Measurements from ENCODE around the gene ETS1.

The ETS1 gene

DNA sequence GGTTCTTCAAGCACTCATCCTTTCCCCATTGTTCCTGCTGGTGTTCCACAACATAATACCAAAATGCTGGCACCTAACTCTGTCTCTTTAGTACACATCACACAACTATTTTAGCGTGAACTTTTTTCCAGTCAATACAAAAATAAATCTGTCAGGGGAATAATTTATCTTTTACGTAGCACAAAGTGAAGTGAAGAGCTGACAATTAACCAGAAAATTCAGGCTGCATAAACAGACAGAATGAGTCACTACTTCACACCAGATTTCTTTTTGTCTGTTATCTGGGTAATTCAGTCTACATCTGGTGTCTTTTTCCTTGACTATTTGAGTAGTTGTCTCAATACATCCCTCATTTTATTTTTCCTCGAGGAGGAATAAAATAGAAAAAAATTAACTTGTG, 7.9 kb upstream of the ETS1 start (continued):
- TF ChIP-seq, protein P1, sequence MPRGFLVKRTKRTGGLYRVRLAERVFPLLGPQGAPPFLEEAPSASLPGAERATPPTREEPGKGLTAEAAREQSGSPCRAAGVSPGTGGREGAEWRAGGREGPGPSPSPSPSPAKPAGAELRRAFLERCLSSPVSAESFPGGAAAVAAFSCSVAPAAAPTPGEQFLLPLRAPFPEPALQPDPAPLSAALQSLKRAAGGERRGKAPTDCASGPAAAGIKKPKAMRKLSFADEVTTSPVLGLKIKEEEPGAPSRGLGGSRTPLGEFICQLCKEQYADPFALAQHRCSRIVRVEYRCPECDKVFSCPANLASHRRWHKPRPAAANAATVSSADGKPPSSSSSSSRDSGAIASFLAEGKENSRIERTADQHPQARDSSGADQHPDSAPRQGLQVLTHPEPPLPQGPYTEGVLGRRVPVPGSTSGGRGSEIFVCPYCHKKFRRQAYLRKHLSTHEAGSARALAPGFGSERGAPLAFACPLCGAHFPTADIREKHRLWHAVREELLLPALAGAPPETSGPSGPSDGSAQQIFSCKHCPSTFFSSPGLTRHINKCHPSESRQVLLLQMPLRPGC (tag by site-specific recombination; IDR thresholded peaks at IDR 0.05): 0 out of 2 replicates have a peak, but pooled peaks have one; percentile 26
- TF ChIP-seq, protein P2, sequence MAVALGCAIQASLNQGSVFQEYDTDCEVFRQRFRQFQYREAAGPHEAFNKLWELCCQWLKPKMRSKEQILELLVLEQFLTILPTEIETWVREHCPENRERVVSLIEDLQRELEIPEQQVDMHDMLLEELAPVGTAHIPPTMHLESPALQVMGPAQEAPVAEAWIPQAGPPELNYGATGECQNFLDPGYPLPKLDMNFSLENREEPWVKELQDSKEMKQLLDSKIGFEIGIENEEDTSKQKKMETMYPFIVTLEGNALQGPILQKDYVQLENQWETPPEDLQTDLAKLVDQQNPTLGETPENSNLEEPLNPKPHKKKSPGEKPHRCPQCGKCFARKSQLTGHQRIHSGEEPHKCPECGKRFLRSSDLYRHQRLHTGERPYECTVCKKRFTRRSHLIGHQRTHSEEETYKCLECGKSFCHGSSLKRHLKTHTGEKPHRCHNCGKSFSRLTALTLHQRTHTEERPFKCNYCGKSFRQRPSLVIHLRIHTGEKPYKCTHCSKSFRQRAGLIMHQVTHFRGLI (tag by site-specific recombination; IDR thresholded peaks at IDR 0.05): no peak
- peak; percentile 56; the same call in 1 of the 2 replicates for TF ChIP-seq ZEB2 (tag by site-specific recombination; IDR thresholded peaks at IDR 0.05)
- 0 out of 2 replicates have a peak, but pooled peaks have one; percentile 31 for TF ChIP-seq ZNF660 (tag by site-specific recombination; IDR thresholded peaks at IDR 0.05)
- TF ChIP-seq GFI1B (tag by site-specific recombination; IDR thresholded peaks at IDR 0.05): peak; percentile 69; the same call in 1 of the 2 replicates
- TF ChIP-seq GLI4 (tag by site-specific recombination; IDR thresholded peaks at IDR 0.05): no peak
- TF ChIP-seq, protein P3, sequence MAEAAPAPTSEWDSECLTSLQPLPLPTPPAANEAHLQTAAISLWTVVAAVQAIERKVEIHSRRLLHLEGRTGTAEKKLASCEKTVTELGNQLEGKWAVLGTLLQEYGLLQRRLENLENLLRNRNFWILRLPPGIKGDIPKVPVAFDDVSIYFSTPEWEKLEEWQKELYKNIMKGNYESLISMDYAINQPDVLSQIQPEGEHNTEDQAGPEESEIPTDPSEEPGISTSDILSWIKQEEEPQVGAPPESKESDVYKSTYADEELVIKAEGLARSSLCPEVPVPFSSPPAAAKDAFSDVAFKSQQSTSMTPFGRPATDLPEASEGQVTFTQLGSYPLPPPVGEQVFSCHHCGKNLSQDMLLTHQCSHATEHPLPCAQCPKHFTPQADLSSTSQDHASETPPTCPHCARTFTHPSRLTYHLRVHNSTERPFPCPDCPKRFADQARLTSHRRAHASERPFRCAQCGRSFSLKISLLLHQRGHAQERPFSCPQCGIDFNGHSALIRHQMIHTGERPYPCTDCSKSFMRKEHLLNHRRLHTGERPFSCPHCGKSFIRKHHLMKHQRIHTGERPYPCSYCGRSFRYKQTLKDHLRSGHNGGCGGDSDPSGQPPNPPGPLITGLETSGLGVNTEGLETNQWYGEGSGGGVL (tag by site-specific recombination; IDR thresholded peaks at IDR 0.05): no peak
- TF ChIP-seq, protein P4, sequence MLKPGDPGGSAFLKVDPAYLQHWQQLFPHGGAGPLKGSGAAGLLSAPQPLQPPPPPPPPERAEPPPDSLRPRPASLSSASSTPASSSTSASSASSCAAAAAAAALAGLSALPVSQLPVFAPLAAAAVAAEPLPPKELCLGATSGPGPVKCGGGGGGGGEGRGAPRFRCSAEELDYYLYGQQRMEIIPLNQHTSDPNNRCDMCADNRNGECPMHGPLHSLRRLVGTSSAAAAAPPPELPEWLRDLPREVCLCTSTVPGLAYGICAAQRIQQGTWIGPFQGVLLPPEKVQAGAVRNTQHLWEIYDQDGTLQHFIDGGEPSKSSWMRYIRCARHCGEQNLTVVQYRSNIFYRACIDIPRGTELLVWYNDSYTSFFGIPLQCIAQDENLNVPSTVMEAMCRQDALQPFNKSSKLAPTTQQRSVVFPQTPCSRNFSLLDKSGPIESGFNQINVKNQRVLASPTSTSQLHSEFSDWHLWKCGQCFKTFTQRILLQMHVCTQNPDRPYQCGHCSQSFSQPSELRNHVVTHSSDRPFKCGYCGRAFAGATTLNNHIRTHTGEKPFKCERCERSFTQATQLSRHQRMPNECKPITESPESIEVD (tag by site-specific recombination; IDR thresholded peaks at IDR 0.05): peak; percentile 77
- TF ChIP-seq ZNF274 (IDR thresholded peaks at IDR 0.05; ENCODE audit: low read length): no peak
- TF ChIP-seq ZNF274 (tag by site-specific recombination; IDR thresholded peaks at IDR 0.05; ENCODE audit: borderline replicate concordance): no peak
- TF ChIP-seq ZNF670 (tag by site-specific recombination; IDR thresholded peaks at IDR 0.05; ENCODE audit: low read depth): no peak

DNA sequence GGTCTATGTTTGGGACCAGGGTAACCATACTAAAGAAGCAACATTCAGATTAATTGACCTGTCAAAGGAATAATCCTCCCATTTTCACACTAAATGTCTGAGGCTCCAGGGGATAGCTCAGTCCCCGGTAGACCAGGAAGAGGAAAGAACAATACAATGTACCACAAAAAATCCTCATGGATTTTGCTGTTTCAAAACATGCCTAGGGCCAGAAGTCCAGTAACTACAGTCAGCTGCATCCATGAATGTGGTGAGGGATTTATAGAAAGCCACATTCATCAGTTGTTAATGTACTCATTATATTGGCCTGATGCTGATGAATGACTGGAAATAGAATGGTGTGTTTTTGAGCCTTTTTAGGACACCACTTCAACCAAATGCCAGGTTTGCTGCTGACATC, 6.9 kb upstream of the ETS1 start:
- ChIA-PET POLR2A (no interaction called here), CTCF (interaction anchor here (0.6 kb wide), 1 partner anchor 10 kb away, joined by 4 read pairs; no protein-coding TSS in a partner anchor)

DNA sequence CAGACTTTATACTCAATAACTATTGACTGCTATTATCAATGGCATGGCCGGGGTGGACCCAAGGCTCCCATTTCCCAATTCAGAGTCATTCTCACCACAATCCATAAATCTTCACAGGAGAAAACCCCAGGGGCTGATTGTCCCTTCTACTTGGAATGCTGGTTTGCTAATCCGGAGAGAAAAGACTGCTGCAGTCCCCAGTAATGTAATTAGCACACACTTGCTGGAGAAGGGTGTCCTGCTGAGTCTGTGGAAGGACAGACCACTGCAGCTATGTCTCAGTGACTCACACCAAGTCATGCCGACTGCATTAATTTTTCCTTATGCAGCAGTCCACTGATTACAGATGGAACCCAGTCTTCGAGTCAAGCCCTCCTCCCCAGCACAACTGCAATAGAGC, 5.9 kb upstream of the ETS1 start:
- ChIA-PET CTCF (interaction anchor here (1.0 kb wide), 1 partner anchor 237 kb away, joined by 3 read pairs; no protein-coding TSS in a partner anchor), POLR2A (no interaction called here)
- Histone ChIP-seq H3K9me3 (ENCODE audit: control insufficient read depth, insufficient read depth, low read depth, low read length) (no peaks in the 10 kb centered on the region), H3K36me3 (ENCODE audit: control insufficient read depth in 2 of 2, insufficient read depth in 1 of 2, low read length in 2 of 2) (no peaks in the 10 kb centered on the region), H3K27ac (ENCODE audit: extremely low read depth, low read depth, low read length) (no peak overlapping the region), H3K4me3 (ENCODE audit: low read depth, low read length) (no peak overlapping the region), H3K4me1 (ENCODE audit: control insufficient read depth, insufficient read depth, low read length) (peaks cover 10% of the 10 kb centered on the region)
- TF ChIP-seq, protein P5, sequence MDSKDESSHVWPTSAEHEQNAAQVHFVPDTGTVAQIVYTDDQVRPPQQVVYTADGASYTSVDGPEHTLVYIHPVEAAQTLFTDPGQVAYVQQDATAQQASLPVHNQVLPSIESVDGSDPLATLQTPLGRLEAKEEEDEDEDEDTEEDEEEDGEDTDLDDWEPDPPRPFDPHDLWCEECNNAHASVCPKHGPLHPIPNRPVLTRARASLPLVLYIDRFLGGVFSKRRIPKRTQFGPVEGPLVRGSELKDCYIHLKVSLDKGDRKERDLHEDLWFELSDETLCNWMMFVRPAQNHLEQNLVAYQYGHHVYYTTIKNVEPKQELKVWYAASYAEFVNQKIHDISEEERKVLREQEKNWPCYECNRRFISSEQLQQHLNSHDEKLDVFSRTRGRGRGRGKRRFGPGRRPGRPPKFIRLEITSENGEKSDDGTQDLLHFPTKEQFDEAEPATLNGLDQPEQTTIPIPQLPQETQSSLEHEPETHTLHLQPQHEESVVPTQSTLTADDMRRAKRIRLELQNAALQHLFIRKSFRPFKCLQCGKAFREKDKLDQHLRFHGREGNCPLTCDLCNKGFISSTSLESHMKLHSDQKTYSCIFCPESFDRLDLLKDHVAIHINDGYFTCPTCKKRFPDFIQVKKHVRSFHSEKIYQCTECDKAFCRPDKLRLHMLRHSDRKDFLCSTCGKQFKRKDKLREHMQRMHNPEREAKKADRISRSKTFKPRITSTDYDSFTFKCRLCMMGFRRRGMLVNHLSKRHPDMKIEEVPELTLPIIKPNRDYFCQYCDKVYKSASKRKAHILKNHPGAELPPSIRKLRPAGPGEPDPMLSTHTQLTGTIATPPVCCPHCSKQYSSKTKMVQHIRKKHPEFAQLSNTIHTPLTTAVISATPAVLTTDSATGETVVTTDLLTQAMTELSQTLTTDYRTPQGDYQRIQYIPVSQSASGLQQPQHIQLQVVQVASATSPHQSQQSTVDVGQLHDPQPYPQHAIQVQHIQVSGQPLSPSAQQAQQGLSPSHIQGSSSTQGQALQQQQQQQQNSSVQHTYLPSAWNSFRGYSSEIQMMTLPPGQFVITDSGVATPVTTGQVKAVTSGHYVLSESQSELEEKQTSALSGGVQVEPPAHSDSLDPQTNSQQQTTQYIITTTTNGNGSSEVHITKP (tag by site-specific recombination; IDR thresholded peaks at IDR 0.05): 0 out of 2 replicates have a peak, but pooled peaks have one; percentile 13
- TF ChIP-seq ZNF423 (tag by site-specific recombination; IDR thresholded peaks at IDR 0.05) (no peak), ZNF660 (tag by site-specific recombination; IDR thresholded peaks at IDR 0.05) (peak; percentile 87), ZNF549 (tag by site-specific recombination; IDR thresholded peaks at IDR 0.05) (no peak), TRIM28 (IDR thresholded peaks at IDR 0.05; ENCODE audit: borderline replicate concordance, low read length) (peak; percentile 71), OSR2 (tag by site-specific recombination; IDR thresholded peaks at IDR 0.05) (peak; percentile 56), ZEB2 (tag by site-specific recombination; IDR thresholded peaks at IDR 0.05) (peak; percentile 55; the same call in 1 of the 2 replicates), ZNF23 (tag by site-specific recombination; IDR thresholded peaks at IDR 0.05; ENCODE audit: borderline replicate concordance) (no peak)

More for the DNA sequence above, 6.9 kb upstream of the ETS1 start:
- Histone ChIP-seq H3K36me3 (ENCODE audit: control insufficient read depth in 2 of 2, insufficient read depth in 1 of 2, low read length in 2 of 2) (no peaks in the 10 kb centered on the region), H3K9me3 (ENCODE audit: control insufficient read depth, insufficient read depth, low read depth, low read length) (no peaks in the 10 kb centered on the region), H3K27ac (ENCODE audit: extremely low read depth, low read depth, low read length) (no peak overlapping the region; the same call in 1 of the 2 replicates), H3K4me1 (ENCODE audit: control insufficient read depth, insufficient read depth, low read length) (peaks cover 10% of the 10 kb centered on the region), H3K4me3 (ENCODE audit: low read depth, low read length) (no peak overlapping the region)
- TF ChIP-seq PRDM1 (tag by site-specific recombination; IDR thresholded peaks at IDR 0.05) (no peak), ZNF596 (tag by site-specific recombination; IDR thresholded peaks at IDR 0.05) (no peak), BCL11A (tag by site-specific recombination; IDR thresholded peaks at IDR 0.05; ENCODE audit: low read depth) (no peak), ZNF514 (tag by site-specific recombination; IDR thresholded peaks at IDR 0.05) (no peak), ZNF423 (tag by site-specific recombination; IDR thresholded peaks at IDR 0.05) (no peak), ZNF184 (tag by site-specific recombination; IDR thresholded peaks at IDR 0.05) (no peak), ZNF140 (tag by site-specific recombination; IDR thresholded peaks at IDR 0.05) (no peak), ZNF791 (tag by site-specific recombination; IDR thresholded peaks at IDR 0.05) (no peak)
- TF ChIP-seq, protein P6, sequence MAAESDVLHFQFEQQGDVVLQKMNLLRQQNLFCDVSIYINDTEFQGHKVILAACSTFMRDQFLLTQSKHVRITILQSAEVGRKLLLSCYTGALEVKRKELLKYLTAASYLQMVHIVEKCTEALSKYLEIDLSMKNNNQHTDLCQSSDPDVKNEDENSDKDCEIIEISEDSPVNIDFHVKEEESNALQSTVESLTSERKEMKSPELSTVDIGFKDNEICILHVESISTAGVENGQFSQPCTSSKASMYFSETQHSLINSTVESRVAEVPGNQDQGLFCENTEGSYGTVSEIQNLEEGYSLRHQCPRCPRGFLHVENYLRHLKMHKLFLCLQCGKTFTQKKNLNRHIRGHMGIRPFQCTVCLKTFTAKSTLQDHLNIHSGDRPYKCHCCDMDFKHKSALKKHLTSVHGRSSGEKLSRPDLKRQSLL (tag by site-specific recombination; IDR thresholded peaks at IDR 0.05): no peak

Data from HEK293 (cell line).